Iris pigment epithelial cell (primary cell): Measurements from ENCODE around the gene KY.

Experiments
- DNase-seq: peaks from one replicate; pipeline ENCODE4 v3.0.0-alpha.2; 2011; ENCODE audit warnings: low read depth

The KY gene

GRCh38 chr3:134644731-134645514, 5.9 kb downstream of the KY start:
- no peak for DNase-seq

DNA sequence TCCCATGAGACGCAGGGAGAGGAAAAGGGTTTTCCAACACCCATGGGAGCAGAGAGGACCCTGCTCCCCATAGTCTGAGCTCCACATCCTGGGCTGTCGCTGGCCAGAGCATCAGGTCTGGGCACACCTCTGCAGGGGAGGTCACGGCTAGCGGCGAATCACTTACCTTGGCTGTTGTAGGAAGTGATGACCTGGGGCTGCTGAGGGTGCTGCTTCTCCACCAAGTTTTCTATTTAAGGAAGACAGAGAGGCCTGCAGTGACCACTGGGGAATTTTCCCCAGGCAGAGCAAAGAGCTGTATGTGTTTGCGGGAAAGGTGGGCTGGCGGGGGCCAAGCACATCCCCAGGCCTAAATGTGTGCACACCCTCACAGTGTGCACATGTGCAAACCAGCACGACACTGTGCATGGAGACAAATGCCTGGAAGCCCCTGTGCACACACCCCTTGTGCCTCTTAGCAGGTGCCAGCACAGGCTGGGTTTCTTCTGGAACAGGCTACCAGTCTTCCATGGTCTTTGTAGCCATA, 7.6 kb downstream of the KY start:
- DNase-seq, result no peak

DNA sequence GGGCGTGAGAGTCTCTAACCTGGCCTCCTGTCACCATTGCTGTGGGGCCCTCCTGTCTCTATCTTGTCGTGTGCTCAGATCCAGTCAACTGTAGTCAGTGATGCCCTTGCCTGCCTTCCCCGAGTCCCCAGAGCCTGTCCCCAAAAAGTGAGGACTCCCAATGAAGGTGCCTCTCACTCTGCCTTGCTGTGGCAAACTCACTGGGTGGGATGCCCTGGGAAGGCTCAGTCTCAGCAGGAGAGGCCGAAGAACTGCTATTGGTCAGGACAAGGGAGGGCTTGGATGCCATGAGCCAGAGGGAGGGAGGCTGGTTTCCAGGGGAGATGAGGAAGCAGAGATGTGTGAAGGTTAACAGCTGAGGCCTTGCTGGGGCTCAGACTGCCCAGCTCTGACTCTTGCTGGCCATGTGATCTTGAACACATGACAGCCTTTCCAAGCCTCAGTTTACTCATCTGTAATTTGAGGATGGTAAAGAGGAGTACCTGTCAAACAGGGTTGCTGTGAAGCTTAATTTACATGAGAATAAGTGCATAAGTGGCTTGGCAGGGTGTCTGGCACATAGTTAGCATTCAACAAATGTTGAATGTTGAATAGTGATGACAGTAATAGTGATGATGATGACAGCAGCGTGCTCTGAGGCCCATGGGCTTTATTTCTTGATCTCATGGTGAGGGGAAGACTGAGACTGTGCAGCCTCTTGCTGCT, 8.2 kb downstream of the KY start:
- DNase-seq, result no peak

GRCh38 chr3:134641671-134642300, 9.0 kb downstream of the KY start:
- DNase-seq, result no peak

DNA sequence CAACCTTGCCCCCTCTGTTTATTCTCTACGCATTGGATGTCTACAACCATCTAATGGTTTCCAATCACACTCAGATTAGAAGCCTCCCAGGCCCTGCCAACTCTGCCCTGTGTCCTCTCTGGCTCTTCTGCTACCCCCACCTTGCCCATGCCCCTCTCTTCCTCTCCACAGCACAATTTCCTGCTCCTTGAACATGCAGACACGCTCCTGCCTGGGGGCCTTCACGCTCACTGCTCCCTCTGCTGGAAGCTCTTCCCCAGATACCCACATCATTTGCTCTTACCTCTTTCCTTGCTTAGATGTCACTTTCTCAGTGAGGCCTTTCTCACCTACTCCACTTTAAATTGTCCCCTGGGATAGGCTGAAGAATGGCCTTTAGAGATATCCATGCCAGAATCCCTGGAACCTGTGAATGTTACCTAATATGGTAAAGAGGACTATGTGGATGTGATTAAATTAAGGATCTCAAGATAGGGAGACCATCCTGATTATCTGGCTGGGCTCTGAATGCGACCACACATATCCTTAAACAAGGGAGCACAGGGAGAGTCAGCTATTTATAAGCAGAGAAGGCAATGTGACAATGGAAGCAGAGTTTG, 9.9 kb downstream of the KY start:
- DNase-seq, result peak; percentile 63

- no peak for DNase-seq
These were observed 10.4 kb downstream of the KY start for GRCh38 chr3:134640378-134640777.

DNA sequence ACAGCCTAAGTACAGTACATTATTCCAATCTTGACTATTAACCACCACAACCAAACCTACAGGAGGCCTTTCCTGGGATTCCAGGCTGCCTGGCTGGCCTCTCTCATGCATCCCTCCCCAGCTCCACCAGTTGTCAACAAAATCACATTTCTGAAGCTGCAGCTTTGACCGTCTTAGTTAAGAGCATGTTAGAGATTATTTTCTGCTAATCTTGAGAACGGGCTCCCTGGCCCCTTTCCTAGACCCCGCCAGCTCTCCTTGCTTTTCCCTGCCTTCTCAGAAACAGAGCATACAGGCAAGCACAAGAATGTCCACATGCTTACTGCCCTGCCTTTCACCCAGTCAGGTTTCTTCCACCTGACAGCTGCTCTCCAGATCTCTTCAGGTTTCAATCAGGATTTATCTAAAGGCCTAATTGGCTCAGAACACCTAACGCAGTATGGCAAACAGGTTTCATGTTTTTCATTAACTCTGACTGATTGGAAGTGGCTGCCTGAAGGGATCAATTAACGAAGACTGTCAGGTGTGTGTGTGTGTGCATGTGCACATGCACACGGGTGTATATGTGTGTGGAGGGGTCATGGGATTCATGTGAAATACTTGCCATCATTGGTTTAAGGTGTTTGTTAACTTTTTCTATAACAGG, 12.3 kb downstream of the KY start:
- DNase-seq, result no peak

DNA sequence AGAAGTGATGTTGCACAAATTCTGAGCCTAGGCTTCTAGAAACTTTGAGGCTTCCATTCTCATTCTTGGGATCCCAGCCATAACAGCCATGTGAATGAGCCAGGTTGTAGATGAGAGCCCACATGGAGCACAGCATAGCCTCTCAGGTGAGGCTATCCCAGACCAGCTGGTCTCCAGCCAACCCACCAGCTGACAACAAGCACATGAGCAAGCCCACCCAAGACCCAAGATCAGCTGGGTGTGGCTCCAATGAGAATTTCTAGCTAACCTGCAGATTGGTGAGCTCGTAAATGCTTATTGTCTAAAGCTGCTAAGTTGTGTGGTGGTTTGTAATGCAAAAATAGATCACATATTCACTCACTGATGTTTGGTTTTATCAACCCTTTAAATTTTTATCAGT, 14.4 kb downstream of the KY start:
- DNase-seq, result no peak

DNA sequence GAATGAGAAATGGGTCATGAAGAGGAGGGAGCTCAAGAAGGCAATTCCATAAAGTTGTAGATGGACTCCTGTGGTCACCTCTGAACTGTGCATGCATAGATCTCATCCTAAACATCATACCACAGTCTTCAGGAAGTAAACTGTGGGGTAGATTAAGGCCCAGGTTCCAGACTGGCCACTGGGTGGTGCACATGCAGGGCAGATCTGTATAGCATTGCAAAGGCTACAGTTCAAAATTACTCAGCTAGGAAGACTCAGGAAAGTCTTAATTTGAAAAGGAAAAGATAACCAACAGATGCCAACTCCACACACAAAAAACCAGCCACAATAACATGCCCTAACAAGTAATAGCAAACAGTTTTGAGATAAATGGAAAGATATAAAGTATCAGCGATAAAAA, 20.3 kb downstream of the KY start:
- DNase-seq, result peak; percentile 42

- DNase-seq, result no peak
These were observed 21.9 kb downstream of the KY start for GRCh38 chr3:134628884-134629283.

- no peak for DNase-seq
These were observed 23.0 kb downstream of the KY start for GRCh38 chr3:134627831-134628230.

- DNase-seq, result no peak
These were observed 24.7 kb downstream of the KY start for GRCh38 chr3:134625885-134626741.

- DNase-seq, result no peak
These were observed 25.4 kb downstream of the KY start for GRCh38 chr3:134625462-134625861.

DNA sequence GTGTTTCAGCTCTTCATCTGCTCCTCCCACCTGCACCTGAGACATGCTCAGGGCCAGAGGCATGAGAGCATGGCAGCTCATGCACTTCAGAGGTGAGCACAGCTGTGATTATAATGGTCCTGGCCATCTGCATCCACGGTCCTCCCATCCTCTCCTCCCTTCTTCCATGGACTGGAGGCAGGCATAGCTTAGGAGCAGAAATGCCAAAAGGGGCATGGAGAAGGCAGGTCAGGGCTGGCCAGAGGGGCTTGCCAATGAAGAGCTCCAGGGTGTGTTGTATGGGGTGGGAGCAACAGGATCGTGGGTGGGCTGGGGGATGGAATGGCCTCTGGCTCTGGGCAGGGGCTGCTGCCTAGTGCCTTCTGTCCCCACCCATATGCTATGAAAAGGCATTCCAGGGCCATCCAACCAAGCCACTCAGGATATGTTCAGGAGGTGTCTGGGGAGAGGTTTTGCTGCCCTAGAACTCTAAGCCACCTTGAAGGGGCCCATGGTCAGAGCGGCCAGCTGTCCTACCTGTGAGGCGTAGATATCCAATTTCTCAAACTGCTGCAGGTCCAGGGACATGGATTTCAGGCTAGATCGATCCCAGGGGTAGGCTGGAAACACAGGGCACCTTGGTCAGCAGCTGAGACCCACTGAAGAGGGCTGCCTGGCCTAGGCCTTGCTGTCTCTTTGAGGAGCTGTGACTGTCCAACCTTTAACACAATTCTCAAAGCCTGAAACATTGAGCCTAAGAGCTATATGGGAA, 26.1 kb downstream of the KY start:
- no peak for DNase-seq

DNA sequence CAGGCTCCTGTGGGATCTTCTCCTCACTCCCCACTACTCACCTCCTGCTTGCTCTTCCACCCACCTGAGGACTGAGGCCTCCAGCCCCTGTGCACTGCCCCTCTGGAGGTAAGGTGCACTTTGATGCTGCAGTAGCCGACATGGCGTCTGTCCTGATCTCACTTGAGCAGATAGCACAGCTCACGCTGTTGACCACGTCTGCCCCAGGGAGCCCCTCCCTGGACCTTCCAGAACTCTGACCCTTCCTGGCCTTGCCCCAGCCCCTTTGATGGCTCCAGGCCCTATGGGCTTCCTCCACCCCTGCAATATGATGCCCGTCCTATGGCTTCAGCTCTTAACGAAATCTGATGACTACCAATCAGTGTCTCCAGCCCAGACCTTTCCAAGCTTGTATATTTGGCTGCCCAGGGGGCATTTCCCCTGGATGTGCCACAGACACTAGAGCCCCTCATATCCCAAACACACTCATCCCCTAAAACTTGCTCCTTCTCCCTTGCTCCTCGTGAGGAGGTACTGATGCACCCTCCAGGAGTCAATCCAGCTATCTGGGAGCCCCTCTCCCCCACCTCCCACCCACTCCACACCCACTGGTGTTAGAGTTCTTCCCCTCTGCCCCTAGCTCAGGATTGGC, 27.1 kb downstream of the KY start:
- DNase-seq, result no peak

GRCh38 chr3:134622806-134623365, 27.9 kb downstream of the KY start:
- DNase-seq, result no peak

DNA sequence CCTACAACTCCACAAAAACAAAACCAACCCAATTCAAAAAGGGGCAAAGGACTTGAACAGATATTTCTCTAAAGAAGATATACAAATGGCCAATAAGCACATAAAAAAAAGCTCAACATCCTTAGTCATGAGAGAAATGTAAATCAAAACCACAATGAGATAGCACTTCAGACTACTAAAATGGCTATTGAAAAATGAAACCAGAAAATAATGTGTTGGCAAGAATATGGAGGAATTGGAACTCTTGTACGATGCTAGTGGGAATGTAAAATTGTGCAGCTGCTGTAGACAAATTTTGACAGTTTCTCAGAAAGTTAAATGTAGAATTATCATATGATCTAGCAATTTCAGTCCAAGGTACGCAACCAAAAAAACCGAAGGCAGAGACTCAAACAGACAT, 29.0 kb downstream of the KY start:
- peak; percentile 24 for DNase-seq

GRCh38 chr3:134620476-134621115, 30.2 kb downstream of the KY start:
- DNase-seq, result no peak

GRCh38 chr3:134619884-134620445, 30.9 kb downstream of the KY start:
- DNase-seq, result no peak
